Esophagus muscularis mucosa (tissue), 3 donors: ENCODE measurements around the gene RAB40B.

Source experiments
- CTCF ChIP-seq, 3 experiments: fragments of 200-600 bp in 2 of 3; fragments of 450-650 bp in 1 of 3; sonication (generic) in 2 of 3; IDR thresholded peaks; one replicate each; pipeline ENCODE4 v1.5.1; 2017 to 2019; ENCODE audit warnings: antibody characterized with exemption in 3 of 3, mild to moderate bottlenecking in 2 of 3, moderate library complexity in 1 of 3
- POLR2AphosphoS5 ChIP-seq, 2 donors: sonication (generic); formaldehyde crosslinking; IDR thresholded peaks; one replicate each; pipeline ENCODE4 v1.6.1; 2017; ENCODE audit warnings: antibody characterized with exemption in 2 of 2

- TF ChIP-seq CTCF (IDR thresholded peaks at IDR 0.05) = no peak
- TF ChIP-seq POLR2AphosphoS5 (IDR thresholded peaks at IDR 0.05) = no peak
Measured at GRCh38 chr17:82630212-82630611, 68.3 kb downstream of the RAB40B start.
